HG03354 (cell line): ENCODE measurements around the gene TRPM1.

Experiments used
- ATAC-seq: cut with Tn5 transposase; IDR thresholded peaks from one replicate; pipeline ENCODE4 v1.9.1; 2021; ENCODE audit warnings: mild to moderate bottlenecking; ENCODE audit not compliant: unreplicated experiment, poor library complexity, severe bottlenecking

TRPM1 gene

DNA sequence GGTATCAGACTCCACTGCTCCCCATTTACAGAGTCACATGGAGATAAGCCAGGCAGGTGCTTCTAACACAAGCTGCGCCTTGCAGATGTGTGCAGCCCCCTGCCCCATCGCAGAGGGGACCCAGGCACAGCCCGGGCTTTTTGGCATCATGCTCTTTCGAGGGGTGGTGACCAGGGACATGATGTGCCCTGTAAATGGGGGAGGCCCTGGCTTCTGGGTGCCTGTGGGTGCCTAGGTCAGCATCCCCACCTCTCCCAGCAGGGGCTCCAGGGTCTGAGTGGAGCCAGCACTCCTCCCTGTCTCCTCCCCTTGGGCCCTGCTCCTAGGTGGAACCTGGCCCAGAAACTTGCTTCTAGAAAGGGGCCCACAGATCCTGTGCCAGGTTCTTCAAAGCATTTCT is 15.2 kb downstream of the TRPM1 start:
- ATAC-seq, result no peak

DNA sequence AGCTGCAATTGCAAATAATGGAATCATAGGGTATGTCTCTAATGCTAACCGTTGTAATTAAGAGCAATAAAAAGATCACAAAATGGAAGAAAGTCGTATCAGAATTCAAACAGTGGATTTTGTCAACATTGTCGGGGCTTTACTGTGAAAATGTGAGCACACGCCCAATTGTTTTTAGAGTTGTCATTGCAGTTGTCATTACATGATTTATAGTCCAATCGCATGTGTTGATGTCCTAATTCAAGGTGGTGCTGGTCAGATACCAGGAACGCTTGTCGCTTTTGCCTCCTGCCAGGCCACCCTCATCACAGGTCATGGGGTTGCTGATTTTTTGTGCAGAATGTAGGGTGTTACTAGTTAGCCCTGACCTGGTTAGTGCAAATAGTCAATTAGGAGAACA is 16.2 kb downstream of the TRPM1 start:
- ATAC-seq, result no peak

DNA sequence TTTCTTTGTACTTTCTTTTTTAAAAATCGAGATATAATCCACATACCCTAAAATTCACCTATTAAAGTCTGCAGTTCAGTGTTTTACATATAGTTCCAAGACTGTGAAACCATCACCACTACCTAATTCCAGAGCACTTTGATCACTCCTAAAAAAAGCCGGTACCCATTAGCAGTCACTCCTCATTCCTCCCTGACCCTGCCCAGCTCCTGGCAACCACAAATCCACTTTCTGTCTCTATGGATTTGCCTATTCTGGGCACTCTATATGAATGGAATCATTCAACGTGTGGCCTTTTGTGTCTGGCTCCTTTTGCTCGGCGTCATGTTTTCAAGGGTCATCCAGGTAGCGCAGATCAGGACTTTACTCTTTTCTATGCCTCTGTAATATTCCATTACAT is 17.3 kb downstream of the TRPM1 start:
- no peak for ATAC-seq

DNA sequence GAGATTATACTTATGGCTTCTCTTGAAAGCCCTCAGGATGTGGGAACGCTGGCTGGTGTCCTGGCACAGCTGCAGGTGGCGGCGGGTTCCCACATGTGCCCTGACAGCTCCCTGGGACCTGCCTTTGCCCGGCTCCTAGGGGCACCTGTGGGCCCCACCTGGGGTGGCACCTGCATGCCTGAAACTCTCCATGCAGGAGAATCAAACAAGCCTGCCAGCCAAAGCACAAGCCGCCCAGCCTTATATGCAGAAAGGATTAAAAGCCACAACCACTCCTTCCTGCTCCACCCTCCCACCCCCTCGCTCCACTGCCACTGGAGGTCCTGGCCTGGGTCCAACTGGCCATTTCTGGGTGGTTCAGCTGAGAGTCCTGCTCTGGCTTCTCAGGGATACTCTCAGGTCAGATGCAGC is 18.1 kb downstream of the TRPM1 start:
- ATAC-seq, result no peak

DNA sequence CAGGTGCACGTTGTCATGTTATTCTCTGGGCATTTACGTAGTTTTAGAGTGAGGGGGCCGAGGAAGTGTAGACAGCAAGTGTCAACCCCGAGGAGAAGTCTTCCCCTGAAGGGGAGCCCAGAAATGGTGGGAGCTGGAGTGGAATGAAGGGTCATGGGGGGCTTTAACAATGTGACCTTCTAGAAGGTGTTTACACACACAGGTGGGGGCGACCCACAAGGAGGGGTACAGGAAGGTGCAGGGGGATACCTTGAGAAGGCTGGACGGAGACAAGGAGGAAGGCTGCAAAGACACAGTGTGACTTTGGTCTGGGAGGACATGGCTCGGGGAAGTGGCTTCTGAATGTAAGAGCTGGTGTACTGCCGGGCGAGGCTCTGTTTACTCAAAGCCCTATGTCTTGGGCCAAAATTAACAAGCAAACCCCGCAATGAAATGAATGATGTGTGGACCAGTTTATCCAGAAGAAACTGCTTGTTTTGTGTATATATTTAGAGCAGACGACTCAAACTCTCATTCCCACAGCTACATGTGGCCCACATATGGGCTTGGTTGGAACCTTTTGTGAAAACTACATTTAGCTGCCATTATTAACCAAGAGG is 18.7 kb downstream of the TRPM1 start:
- no peak for ATAC-seq

DNA sequence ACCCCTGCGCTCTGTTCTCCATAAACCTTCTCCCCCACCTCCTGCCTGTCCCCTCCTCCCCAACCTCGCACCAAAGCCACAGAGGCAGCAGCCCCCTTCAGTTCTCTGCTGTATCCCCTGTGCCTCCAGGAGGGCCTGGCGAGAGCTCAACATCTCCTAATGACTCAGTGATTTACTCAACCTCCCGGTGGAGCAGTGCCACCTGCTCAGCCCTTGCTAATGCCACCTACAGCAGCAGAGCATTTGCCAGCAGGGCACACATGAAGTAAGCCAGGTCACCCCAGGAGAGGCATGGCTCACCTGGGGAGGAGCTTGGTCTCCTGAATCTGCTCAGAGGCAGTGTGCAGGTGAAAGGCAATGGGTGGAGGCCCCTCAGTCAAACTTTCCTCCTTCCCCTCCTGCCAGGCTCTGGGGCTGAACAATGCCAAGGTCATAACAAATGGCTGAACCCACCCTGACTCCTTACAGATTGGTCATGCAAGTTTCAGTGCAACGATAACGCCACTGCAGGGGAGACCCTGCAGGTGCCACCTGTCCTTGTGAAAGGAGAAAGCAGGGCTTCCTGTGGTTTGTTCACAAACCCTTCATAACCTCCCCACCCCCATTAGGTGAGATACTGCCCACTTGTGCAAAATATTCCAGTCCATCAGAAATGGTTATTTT is 19.8 kb downstream of the TRPM1 start:
- no peak for ATAC-seq

DNA sequence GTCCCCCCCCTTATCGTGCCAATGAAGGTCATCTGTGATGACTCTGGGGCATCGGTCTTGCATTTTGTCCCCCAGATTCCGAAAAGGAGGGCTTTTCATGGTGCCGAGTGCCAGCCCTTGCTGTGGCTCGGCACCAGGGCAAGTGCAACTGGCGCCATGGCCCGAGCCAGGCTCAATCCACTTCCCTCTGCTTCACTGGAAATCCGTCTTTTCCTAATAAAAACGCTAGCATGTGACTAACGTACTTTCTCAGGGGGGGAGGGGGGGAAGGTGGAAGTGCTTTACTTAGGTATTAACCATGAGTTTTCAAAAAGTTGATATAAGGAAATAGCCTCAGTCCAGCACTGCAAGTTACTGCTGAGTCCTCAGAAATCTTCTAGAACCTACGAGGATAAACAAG is 20.5 kb downstream of the TRPM1 start:
- ATAC-seq, result no peak

DNA sequence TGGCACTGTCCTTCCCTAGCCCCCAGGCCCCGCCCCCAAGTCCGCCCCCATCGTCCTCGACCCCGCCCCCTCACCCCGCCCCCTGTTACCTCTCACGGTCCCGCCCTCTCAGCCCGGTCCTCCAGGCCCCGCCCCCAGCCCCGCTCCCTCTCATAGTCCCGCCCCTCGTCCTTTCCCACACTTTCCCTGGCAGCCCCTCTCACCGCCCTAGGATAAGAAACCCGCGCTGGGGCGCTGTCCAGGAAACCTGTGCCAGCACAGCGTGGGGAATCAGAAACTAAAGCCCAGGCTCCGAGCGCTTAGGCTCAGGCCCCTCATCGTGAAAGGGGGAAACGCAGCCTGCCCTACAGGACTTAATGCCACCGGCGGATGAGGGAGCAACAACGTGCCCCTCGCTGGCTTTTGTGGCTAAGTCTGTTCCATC is 20.9 kb downstream of the TRPM1 start:
- no peak for ATAC-seq

DNA sequence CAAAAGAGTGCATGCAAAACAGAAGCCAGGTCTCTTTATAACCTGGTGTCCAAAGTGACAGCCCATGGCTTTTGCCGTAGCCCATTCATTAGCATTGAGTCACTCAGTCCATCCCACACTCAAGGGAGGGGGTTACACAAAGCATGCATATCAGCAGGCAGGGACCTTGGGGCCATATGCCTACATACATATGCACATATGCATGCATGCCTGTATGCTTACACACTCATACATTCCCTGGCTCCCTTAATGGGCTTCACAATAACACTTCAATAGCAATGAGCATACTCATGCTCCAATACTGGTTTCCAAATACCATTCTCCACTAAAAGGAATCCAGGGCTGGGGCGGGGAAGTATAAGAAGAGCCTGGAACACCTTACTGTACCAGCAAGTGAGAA is 22.0 kb downstream of the TRPM1 start:
- no peak for ATAC-seq

DNA sequence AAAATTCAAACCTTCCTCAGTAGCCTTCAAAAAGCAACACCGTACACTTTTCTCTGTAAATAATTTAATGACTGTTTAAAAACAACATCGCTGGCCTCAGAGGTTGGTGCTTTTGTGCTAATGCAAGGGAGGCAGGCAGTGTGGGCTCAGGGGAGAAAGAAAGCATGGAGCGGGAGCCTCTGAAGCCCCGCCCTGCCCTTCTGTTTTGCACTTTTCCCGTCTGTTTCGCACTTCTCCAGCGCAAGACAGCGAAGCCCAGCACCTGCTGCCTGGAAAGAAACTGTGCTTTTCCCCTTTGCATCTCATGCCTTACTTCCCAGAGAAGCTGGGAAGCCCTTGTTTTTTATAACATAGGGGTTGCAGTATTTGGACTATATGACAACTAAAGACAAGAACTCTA is 23.1 kb downstream of the TRPM1 start:
- ATAC-seq, result no peak

DNA sequence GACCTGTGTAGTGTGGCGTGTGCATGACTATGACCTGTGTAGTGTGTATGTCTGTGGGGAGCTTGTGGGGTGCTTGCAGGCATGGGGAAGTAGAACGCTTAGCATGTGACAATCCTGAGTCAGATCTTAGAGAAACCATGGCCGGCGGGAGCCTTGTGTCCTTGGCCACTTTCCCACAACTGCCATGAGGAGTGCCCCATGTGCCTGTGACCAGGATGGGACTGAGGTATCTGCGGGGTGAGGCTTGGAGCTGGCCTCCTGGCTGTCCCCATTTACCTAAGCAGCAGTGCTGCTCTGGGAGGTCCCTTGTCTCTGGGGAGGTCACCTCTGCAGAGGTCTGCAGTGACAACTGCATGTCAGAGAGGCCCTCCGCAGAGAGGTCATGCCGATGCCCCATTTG is 23.6 kb downstream of the TRPM1 start:
- ATAC-seq, result no peak

DNA sequence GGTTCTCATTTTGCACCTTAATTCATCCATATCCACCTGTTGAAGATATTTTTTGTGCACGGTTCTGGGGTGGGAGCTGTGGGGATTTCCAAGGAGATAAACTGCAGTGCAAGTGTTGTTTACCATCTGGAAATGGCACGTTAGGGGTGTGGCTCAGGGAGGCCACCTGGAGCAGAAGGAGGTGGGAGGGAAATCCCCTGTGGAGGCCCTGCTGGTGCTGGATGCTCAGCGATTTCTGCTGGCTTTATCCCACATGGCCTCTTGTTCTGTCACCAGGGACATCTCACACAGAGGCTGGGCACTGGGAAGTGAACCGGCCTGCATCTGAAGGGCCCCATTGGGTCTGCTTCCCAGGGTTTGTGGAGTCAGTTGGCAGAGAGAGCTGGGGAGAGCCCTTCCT is 24.3 kb downstream of the TRPM1 start:
- no peak for ATAC-seq

DNA sequence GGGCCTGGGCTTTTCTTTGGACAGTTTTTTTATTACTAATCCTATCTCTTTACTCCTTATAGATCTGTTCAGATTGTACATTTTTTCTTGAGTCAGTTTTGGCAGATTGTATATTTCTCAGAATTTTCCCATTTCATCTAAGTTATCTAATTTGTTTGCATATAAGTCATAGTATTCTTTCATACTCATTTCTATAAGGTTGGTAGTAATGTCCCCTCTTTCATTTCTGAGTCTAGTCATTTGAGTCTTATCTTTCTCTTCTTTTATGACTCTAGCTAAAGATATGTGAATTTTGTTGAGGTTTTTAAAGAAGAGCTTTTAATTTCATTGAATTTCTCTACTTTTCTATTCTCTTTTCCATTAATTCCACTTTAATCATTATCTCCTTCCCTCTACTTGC is 27.2 kb downstream of the TRPM1 start:
- ATAC-seq, result no peak

DNA sequence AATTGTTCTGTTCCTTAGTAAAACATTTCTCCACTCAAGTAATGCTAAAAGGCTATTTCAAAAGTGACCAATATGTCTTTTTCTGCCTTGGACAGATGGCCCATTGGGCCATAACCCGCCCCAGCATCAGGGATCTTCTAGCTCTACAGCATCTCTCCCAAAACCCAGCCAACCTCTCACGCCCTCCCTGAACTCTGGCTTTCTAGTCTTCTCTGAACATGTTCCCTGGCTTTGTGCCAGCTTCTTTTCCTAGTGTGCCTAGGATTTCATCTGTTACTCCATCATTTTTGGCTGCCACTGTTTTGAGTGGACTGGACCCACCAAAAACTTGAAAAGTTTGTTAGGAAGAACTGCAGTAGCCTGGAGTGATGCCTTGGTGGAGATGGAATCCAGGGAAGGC is 30.7 kb downstream of the TRPM1 start:
- no peak for ATAC-seq

DNA sequence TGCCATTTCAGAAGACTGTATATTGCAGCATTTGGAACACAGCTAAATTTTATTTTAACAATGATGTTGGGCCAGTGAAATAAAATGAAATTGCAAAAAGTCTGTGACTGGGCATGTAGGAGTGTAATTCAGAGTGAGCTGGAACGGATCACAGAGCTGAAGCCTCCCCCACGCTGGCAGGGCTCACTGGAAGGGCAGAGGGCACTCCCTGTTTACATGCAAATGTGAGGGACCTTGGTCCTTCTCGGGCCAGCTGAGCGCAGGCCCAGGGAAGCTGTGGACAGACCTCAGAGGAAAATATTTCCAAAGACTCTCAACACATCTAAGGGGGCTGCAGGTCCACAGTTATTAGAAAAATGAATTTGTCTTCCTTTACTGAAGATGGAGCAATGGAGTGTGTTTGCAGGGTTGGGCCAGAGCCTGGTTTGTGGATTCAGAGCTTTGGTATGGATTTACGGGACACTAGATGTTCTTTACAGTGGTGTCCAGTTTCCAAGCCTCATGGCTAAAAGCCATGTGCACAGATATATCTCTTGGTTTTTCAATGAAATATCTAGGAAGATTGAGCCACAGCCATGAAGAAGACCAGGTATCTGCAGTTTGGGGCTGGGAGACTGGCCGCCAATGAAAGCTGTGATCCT is 32.0 kb downstream of the TRPM1 start:
- ATAC-seq, result no peak

DNA sequence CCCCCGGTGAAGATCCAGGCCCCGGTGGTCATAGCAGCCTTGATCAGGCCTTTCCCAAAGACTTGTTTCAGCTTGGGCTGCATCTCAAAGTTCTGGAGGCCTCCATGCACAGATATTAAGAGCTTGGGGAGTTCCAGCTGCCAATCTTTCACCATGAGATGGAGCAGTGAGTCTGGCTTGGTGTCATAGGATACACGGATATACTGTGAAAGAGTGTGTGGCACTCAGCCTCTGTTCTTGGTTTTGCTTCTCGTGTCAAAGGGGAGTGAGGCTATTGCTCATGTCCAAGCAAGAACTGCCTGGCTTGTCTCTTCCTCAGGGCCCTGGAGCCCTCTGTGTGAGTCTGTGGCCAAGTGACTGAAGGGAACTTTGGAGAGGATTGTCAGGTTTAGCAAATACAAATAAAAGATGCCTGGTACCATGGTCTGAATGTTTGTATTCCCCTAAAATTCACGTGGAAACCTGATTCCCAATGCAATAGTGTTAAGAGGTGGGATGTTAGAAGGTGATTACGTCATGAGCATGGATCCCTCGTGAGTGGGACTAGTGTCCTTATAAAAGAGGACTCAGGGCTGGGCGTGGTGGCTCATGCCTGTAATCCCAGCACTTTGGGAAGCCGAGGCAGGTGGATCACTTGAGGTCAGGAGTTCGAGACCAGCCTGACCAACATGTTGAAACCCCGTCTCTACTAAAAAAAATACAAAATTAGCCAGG is 33.5 kb downstream of the TRPM1 start:
- ATAC-seq, result no peak

DNA sequence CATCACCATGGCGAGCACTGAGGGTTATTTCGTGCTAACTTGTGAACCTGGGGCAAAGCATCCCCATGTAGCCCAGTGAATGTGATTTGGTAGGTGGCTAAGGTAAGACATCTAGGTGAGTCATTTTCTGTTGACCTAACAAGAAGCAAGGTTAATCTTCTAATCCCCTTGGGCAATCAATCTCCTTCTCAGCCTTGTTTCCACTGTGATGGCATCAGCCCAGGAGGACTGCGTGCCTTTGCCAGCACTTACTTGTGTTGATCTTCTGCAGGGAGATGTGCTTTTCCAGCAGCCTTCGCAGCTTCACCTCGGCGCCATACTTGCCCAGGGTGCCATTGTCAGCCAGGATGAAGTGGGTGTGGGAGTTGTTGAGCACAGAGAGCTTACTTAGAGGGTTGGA is 35.7 kb downstream of the TRPM1 start:
- ATAC-seq, result no peak

DNA sequence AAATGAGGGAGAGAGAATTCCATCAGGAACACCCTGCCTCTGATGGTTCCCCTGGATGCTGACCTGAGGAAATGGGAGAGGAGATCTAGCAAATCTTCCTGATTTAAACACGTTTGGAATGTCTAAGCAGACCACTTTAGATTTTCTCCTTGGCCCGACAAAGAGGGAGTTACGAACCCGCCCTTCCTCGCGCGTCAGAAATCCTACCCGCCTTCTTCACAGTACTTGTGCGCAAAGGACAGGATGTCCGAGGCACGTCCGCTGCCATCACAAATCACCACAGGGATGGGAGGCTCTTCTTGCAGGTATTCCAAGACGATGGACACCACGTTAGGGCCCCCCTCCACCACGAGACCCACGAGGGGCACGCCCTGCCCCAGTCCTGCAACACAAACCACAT is 38.6 kb downstream of the TRPM1 start:
- no peak for ATAC-seq

DNA sequence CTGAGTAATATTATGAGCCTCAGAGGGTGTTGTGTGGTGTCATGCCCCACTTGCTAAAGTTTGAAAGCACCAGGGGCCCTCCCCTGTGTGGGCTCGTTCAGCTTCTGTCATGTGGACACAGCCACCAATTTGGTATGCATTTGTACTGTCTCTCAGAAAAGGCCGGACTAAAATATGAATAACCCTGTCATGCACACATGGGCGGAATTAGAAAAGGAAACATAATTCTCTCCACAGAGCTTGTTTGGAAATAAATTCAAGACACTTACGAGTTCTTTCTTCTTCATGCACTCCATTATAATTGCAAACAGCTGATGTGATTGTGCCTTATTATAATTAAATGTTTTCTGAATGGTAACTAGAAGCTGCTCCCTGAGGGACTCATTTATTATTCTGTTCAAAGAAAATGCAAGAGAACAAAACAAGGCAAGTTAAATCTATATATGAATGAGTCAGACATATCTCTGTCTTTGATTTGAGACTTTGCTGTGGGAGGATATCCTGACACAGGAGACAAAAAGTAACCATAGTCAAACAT is 39.1 kb downstream of the TRPM1 start:
- ATAC-seq, result no peak

DNA sequence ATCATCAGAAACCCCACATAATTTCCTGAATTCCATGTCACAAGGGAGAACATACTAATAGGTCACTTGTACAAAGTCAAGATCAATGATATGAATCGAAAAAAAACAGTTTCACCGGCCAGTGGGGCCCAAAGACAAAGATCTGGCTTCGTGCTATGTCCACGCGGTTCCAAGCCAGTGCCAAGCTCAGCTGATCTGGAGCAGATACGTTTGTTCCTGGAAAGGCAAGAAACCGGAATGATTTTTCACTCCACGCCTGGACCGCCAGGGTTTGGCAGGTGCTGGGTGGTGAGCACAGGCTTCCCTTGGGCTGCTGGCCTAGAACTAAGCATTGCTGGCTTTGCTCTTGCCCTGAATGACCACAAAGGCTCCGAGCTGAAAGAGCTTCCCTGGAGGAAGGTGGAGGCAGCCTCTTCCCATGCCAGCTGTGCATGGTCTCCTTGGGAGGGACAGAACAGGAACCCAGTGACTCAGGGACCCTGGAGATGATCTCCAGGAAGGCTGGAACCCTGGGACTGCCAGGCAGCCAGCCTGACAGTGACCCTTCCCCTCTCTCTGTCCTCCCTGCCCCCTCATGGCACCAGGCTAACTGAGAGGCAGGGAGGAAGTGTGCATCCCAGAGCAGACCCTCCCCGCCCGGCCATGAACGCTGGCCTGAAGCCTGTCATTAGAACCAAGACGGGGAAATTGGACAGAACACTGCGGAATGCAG is 40.9 kb downstream of the TRPM1 start:
- ATAC-seq, result no peak
